NCI-H526 (cell line): Measurements from ENCODE around the gene PPT1.

Experiments used
- DNase-seq, 2 experiments: peaks; one replicate each; lab custom pipeline; 2025; lab: John Stamatoyannopoulos, UW

PPT1 gene

DNA sequence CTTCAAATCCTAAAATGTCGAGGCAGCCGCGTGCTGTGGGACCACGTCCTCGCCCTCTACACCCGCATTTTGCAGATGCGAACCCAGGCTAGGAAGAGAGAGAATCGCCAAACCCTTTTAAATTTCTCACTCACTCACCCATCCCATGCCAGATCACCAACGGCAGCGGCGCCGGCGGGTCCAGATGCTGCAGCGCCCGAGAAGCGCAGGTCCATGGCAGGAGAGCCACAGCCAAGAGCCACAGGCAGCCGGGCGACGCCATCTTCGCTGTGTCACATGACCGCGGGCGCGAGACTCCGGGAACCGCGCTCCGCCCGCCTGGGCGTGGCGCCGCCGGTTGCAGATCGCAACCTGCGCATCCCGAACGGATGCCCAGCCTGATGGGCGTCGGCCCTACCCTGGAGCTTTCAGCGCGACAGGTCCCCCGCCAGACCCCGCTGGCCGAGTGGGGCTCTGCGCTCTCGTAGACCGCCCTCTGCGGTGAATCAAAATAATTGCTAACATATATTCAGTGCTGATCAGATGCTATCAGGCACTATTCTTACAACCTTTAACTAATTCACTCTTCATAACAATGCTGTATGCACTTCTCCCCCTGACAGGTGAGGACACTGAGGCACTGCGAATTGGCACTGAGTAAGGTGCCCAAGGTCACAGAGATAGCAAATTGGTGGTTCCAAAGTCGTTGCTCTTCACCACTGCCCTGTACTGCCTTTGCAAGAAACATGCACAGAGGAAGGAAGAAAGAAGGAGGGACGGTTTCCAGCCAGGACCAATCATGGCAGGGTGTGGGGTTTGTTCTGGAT lies at the start of gene PPT1:
Gene PPT1 (minus strand): TSS at position 276 of the 806 bp plus-strand sequence. CDS start 14 bp downstream, at position 262.
- peak; percentile 73 to 96 for DNase-seq

DNA sequence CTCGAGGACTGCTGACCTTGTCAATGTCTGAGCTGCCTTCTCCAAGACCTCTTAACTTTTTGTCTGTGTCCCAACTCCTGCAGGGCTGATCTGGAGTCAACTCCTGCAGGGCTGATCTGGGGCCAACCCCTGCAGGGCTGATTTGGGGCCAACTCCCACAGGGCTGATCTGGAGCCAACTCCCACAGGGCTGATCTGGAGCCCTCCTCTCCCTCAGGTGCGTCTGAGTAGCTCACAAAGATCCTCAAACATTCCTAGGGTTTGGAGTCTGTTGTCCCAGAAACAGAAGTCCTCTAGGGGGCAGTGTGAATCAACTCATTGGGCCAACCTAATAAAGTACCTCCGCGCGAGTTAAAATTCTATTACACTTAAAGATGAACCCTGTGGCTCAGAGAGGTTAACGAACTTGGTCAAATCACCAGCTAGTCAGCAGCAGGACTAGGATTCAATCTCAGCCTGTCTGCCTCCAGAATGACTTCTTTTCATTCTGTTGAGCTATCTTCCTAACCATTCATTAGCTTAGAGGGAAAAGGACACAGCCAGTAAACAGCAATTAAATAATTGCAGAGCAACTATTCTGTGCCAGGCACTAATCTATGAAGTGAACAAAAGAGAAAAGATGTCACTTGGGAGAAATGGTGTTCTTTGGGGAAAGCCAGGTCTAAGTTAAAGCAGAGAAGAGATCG lies 47.0 kb upstream of the PPT1 start:
- peak; percentile 79 to 95 for DNase-seq

DNA sequence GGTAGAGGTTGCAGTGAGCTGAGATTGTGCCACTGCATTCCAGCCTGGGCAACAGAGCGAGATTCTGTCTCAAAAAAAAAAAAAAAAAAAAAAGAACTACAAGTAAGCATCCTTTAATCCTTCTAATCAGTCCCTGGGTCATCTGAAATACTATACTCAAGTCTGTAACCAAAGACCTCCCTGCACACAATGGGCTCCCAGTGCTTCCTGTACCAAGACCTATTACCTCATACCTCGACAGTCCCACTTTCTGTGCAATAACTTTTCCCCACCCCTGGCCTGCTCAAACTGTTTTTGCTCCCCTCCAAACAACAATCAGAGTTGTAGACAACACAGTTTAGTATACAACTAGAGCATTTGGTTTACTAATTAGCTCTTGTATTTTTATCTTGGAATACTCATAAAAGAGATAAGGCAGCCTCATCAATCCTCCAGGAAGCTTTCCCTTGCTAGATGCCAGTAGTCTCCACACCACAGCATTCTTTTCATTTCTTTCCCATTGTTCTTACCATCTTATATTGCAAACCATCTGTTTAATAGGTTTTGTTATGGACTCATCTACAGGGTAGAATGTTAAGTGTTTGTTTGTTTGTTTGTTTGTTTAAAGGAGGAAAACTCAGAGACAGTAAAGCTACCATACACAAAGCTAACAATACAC lies 45.0 kb upstream of the PPT1 start:
- DNase-seq = no peak

DNA sequence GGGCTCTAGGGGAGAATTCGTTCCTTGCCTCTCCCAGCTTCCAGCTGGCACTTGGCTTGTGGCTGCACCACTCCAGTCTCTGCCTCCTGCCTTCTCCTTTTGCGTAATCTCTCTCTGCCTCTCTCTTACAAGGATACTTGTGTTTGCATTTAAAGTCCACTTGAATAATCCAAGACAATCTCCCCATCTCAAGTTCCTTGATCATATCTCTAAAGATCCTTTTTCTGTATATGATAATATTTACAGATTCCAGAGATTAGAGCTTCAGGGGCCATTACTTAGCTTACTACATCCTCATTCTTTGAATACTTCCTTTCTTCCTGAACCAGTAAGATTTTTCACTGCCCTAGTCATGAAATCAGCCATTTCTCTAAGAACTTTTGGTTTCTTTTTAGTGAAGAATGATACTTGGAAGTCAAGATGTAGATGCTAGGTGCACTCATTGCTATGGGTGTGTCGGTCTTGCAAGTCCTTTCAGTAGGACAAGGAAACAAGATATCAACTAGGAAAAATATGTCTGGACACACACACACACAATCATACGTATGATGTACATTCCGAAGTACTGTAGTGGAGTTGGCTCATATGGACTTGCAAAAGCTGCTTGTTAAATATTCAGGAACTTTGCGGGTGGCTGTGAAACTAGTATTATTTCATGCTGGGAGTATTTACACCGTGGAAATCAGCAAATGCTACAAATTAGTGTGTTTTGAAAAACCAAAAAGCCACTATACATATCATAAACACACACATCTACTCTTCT lies 43.3 kb upstream of the PPT1 start:
- DNase-seq = no peak

DNA sequence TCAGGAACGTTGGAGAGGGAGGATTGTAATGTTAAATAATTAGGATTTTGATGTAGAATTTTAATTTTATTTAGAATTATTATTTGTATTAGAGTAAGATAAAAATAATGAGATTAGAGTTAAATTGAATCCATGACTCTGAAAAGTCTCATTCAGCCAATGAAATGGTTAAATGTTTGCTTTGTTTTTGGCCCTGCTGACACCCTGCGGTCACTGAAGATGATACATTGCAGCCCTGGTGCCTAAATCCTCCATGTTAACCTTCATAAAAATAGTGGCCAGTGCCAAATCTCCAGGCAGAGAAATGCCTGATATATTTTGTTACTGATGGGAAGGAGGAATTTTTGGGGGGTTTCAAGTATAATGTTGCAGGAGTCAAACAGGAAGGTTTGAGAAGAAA lies 36.8 kb upstream of the PPT1 start:
- peak in 1 of 2 experiments; percentile 16 for DNase-seq

DNA sequence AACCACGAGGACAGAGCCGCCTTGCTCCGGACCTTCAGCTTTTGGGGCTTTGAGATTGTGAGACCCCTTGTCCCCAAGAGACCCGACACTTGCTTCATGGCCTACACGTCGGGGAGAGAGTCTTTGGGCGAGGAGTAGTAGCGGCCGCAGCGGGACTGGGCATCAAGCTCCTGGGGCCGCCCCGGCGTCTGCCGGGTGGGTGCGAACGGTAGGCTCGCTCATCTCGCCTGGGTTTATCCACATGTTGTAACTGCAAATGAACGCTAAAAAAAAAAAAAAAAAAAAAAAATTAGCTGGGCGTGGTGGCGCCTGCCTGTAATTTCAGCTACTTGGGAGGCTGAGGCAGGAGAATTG lies 36.2 kb upstream of the PPT1 start:
- no peak for DNase-seq

DNA sequence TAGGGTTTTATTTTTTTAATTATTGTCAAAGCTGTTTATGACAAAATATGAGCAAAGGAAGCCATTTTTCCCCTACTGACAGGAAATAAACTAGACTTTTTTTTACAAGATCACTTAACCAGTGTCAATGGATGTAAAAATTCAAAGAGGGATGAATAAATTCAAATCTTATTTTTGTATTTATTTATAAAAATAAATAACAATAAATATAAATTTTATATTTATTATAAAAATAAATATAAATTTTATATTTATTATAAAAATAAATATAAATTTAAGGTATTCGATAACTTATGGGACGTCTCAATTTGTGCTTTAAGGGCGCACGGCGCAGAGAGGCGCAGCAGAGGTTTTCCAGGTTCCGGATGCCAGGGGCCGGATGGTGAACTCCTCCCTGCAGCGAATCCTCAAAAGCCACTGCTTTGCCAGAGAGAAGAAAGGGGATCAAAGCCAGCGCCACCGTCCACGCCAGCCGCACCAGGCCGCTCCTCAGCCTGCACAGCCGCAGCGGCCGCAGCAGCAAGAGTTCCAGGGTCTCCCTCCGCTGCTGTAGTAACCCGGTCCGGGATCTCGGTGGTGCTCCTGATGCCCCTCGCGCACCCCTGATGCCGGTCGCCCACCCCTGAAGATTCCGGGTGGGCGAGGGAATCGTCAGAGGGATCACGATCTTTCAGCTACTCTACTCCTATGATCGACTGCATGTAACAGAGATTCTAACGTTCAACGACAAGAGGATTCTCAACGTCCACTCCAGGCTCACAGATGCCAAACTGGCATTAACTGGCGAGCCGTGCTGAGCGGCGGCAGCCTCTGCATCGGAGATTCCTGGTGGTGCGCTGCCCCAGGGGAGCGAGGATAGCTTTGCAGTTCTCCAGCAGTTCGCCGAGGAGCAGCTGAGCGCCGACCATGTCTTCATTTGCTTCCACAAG lies 35.6 kb upstream of the PPT1 start:
- no peak for DNase-seq

DNA sequence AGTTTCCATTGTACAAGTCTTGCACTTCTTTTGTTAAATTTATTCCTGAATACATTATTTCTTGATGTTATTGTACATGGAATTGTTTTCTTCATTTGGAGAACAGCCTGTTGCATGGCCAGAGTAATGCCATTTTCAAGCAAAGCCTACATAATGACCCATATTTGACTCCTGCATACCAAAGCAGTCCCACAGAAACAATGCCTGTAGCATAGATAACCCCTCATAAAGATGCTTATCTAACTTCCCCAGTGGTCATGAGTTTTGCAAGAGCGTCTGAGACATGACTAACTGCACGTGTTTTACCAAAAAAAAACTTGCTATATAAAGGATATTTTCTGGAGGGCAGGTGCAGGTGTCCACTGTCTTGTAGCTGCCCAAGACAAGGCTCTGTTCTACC lies 33.8 kb upstream of the PPT1 start:
- DNase-seq = no peak

DNA sequence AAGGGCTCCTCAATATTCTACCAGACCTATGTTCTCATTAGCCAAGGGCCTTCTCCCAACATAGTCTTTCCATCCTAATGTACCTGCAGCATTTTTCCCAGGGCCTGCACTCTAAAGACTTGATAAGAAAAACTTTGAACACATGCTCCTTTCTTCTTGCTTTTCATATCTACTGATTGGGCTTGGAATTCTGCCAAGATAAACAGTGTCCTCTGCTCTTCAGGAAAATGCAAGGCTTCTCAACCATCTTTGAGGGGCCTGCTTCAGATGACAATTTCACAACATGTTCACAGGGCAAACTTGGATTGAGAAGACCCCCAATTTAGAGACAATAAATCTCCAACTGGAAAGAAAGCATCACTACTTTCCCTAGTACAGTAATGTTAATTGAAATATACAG lies 25.8 kb upstream of the PPT1 start:
- no peak for DNase-seq

DNA sequence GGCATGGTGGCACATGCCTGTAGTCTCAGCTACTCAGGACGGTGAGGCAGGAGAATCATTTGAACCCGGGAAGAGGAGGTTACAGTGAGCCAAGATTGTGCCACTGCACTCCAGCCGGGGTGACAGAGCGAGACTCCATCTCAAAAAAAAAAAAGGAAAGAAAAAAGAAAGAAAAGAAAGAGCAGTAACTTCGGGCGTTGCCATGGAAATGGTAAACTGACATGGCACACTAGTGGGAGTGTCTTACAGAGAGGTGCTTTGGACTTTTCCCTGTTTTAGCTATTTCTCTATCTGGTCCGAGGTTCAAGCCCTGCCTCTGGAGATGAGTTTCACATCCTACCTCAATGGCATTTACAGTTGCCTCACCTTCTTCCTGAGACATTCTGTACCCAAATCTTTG lies 23.1 kb upstream of the PPT1 start:
- no peak for DNase-seq

DNA sequence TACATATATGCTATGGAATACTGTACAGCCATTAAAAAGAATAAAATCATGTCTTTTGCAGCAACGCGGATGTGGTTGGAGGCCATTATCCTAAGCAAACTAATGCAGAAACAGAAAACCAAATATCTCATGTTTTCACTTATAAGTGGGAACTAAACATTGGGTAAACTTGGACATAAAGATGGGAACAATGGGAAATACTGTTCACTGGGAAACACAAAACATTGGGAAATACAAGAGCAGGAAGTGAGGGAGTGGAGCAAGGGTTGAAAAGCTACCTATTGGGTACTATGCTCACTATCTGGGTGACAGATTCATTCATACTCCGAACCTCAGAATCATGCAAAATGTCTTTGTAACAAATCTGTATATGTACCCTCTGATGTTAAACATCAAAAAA lies 17.3 kb upstream of the PPT1 start:
- no peak for DNase-seq

DNA sequence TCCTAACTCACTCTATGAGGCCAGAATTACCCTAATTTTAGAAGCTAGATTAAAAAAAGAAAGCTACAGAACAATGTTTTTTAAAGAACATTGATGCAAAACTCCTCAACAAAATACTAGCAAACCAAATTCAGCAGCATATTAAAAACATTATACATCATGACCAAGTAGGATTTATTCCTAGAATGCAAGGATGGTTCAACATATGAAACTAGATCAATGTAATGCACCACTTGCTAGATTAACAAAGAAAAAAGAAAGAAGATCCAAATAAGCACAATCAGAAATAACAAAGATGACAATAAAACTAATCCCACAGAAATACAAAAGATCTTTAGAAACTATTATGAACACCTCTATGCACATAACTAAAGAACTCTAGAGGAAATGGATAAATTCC lies 13.3 kb upstream of the PPT1 start:
- DNase-seq = no peak

DNA sequence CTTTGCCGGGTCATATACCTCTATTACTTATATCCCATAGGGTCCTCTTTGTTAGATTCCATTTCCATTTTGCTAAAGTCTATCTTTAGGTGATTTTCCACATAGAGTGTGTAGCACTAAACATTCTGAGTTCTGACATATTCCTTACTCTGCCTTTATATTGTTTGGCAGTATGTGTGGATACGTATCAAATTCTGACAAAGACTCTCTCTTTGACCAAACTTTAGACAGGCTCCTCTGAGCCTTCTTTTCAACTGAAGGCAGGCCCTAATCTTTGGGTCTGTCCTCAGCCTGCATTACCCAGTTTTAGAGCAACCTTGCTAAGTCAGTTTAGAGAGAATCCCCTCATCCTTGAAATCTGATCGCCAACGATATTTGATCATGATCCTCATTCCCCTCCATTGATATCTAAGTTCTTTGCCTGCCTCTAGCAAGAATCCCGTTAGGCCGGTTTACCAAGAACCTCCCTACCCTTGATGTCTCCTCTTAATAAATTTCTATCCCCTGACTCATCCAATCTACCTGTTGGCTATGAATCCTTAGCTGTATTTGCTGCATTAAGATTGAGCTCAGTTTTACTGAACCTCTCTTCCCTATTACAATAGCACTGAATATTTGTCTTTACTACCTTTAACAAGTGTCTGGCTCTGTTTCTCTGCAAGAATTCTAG lies 10.4 kb upstream of the PPT1 start:
- DNase-seq = no peak

DNA sequence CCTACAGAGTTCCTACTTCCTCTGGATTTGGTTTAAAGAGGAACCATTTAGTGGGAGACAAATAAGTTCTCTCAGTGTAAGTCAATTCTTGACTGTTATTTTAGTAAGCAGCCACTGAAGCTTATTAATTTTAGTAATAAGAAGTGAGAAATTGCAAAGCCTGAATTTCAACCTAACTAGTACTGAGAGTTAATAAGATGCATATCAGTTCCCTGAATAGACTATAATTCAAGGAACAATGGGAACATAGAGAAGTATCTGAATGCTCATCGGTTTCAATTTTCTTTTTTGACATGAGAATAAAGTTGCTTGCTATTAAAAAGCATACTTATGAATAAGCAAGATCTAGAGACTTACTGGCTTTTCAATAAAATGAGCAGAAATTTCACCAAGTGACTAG lies 8.0 kb upstream of the PPT1 start:
- no peak for DNase-seq

DNA sequence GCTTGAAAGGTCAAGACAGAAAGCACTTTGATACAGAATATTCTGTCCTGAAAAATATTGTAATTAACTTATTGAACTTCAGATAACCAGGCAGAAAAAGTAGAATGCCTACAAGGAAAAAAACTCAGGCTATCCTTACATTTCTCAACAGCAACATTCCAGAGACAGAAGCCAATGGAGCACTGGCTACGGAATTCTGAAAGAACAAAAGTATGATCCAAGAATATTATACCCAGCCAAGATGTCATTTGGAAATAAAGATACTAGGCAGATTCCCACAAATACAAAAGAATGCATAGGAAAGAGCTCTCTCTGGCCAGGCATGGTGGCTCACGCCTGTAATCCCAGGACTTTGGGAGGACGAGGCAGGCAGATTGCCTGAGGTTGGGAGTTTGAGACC lies 5.8 kb upstream of the PPT1 start:
- no peak for DNase-seq

DNA sequence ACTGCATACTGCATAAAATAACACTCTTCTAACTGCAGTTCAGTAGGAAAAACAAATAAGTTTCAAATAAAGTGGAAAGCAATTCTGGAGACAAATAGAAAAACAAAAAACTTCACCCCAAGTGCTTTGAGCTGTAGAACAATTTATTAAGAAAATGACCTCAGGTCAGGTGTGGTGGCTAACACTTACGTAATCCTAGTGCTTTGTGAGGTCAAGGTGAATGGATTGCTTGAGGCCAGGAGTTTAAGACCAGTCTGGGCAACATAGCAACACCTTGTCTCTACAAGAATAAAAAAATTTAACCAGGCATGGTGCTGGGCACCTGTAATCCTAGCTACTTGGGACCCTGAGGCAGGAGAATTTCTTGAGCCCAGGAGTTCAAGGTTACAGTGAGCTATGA lies 5.0 kb upstream of the PPT1 start:
- no peak for DNase-seq

DNA sequence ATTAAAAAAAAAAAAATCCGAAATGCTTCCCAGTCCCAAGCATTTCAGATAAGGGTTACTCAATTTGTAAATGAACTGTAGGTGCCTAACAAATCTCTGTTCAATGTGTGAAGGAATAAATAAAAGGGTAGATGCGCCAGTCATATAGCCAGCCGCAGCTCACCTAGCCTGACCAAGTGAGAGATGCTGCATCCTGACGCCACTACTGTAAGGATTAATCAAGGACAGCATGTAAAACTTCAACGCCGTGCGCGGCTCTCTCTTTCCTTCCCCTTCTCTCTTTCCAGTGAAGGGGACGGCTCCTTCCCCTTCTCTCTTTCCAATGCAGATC lies 441 bp downstream of the PPT1 start:
- DNase-seq = peak in 1 of 2 experiments; percentile 68

DNA sequence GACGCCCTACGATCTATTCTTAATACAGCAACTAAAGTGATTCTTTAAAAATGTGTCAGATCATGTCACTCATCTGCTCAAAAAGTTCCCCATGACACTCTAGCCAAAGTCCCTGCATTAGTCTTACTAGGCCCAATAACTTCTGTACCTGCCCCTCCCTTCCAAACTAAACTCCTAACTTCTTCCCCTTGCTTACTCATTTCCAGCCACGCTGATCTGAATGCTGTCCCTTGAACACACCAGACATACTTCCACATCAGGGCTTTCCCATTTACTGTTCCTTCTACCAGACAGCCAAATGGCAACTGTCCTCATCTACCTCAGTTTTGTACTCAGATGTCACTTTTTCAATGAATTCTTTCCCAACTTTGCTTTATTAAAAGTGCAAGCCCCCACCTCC lies 1.2 kb downstream of the PPT1 start:
- no peak for DNase-seq

DNA sequence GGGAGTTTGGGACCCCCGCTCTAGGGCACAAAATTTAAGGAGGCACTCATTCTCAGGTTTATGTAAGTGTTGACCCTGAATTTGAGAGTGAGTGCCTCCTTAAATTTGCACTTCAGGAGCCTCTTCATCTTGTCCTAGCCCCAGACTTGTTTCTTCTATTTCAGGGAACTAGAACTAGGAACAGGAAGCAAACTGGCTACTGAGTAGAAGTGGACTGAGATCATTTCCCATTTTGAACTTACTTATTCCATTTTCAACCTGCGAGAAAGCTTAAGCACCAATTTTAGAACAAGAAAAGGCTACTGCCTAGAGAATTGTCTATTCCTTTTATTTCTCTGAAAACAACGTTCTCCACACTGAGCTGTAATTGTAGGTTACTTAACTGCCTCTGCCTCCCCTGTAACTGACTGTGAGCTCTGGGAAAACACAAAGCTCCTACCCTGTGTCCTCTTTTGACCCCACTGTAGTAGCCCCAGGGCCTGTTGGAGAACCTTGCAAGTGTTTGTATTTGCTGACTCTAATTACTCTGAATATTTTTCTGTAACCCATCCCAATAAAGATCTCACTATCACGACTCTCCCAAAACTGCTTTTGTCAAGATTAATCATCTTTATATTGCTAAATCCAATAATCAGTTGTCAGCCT lies 2.5 kb downstream of the PPT1 start:
- DNase-seq = no peak
